GM18502 (cell line): Measurements from ENCODE around the gene MEIS2.

Experiments
- ATAC-seq: cut with Tn5 transposase; IDR thresholded peaks from one replicate; pipeline ENCODE4 v1.9.1; 2021; ENCODE audit warnings: mild to moderate bottlenecking; ENCODE audit not compliant: unreplicated experiment, poor library complexity

MEIS2 gene

GRCh38 chr15:36850864-36851263 is 249.5 kb downstream of the MEIS2 start:
- ATAC-seq = no peak

DNA sequence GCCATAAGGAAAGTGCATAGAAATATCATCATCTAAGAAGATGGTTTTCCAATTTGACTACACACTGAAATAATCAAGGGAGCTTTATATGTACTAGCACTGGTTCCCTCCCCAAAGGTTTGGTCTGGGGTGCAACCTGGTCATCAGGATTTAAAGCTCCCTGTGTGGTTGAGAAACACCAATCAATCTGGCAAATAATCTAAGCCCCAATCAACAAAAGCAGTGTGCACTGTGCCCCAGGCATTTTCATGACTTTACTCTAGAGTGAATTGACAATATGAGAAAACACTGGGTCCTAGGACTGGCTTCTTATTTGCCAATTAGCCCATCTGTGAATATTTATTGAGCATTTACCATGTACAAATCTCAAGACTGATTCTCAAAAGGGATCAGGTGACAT is 255.1 kb downstream of the MEIS2 start:
- ATAC-seq = no peak

DNA sequence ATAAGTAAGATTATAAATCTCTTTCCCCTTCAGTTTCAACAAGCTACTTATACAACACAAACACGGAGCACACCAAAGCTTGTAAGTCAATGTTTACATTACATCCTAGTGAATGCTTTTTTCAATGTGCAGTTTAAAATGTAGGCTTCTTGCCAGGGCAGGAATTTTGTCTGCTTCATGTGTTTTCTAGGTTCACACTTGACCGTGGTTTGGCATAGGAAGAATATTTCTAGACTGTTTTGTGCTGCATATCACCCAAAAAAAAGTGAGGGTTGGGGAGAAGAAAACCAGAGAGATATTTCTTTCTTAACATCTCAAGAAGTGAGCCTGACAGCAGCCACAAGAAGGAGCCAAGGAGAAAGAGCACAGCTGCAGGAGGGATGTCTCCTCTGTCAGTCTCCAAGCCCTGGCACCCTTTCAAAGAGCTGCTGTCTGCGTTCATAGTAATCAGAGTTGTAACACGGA is 255.8 kb downstream of the MEIS2 start:
- ATAC-seq = no peak

DNA sequence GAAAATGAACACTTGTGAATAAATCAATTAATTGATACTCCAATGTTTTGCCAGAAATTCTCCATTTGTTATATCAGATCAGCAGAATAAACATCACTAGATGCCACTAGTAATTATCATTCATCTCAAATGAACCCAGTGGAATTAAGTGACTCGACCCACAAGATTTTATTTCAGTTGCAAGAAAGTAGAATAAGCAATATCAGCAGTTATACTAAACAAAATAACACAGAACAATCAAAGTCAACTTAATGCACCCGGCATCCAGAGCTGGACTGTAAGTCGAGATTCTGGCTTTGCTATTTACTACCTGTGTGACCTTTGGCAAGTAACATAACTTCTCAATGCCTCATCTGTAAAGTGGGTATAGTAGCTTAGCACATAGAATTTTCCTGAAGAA is 256.5 kb downstream of the MEIS2 start:
- no peak for ATAC-seq

DNA sequence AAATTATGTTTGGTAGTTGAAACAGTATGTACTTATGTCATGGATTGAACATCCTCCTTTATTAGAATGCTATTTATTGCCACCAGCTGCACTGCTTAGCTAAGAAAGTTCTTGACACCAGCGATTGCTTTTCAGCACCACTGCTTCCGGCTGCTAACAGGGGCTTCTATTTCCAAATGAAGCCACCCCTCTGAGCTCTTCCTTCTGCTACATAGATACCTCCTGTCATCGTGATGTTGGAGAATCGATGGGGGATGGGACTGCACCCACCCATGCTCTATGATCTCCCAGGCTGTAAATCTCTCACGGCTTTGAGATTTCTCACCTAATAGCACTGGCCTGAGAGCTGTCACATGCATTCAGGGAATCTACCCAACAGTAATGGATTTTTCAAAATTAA is 259.2 kb downstream of the MEIS2 start:
- no peak for ATAC-seq
